GM10248 (cell line): ENCODE data around the gene KRTAP12-4.
"Not testable (repeated sequence)": the region's sequence is repeated elsewhere in the genome, so short reads cannot be mapped to it uniquely, and the experiment has no call there.

Experiments
- CTCF ChIA-PET: fragments of 300-600 bp; sonication (Branson Sonifier 250); formaldehyde crosslinking; extraction: SDS; loops from one replicate; lab custom pipeline; 2021; ENCODE audit warnings: antibody characterized with exemption; lab: Yijun Ruan, JAX
- POLR2A ChIA-PET: fragments of 350-650 bp; sonication (Branson Sonifier 250); formaldehyde crosslinking; extraction: SDS; loops from one replicate; lab custom pipeline; 2020; ENCODE audit warnings: antibody characterized with exemption; lab: Yijun Ruan, JAX
- DNase-seq: peaks from one replicate; pipeline ENCODE4 v3.0.0; 2012; ENCODE audit errors: extremely low spot score
- CTCF ChIP-seq: IDR thresholded peaks from 2 replicates; pipeline ENCODE4 v1.5.1; 2012; ENCODE audit warnings: mild to moderate bottlenecking, low read depth; ENCODE audit errors: extremely low read depth, missing control alignments, control extremely low read depth

The KRTAP12-4 gene

GRCh38 chr21:44649521-44650100 is 4.8 kb downstream of the KRTAP12-4 start:
- CTCF ChIA-PET: interaction anchor here (1.4 kb wide), 1 partner anchor 10 kb away, joined by 3 read pairs; no protein-coding TSS in a partner anchor
- no peak for TF ChIP-seq CTCF
- POLR2A ChIA-PET: interaction anchor here (0.6 kb wide), 1 partner anchor 74 kb away, joined by 3 read pairs; no protein-coding TSS in a partner anchor
- no peak for DNase-seq

- no peak for TF ChIP-seq CTCF
- CTCF ChIA-PET: interaction anchor here (1.4 kb wide), 1 partner anchor 11 kb away, joined by 3 read pairs; no protein-coding TSS in a partner anchor
- DNase-seq: no peak
- POLR2A ChIA-PET: no interaction called here
Observed at GRCh38 chr21:44648557-44649311, 5.7 kb downstream of the KRTAP12-4 start.

- ChIA-PET CTCF (no interaction called here), POLR2A (no interaction called here)
- DNase-seq: no peak
- no peak for TF ChIP-seq CTCF
Observed at GRCh38 chr21:44647222-44647552, 7.3 kb downstream of the KRTAP12-4 start.

GRCh38 chr21:44646366-44647221 is 7.9 kb downstream of the KRTAP12-4 start, which contains the start of gene KRTAP10-11:
Gene KRTAP10-11 (plus strand): TSS chr21:44646414. CDS start chr21:44646459, 45 bp downstream.
- POLR2A ChIA-PET: interaction anchor here (0.7 kb wide), 1 partner anchor 323 kb away, joined by 5 read pairs; no protein-coding TSS in a partner anchor
- DNase-seq, CTCF ChIA-PET: not testable (repeated sequence)

GRCh38 chr21:44644878-44645277 is 9.6 kb downstream of the KRTAP12-4 start:
- ChIA-PET POLR2A (no interaction called here), CTCF (no interaction called here)
- DNase-seq: no peak
- TF ChIP-seq CTCF: no peak

- no peak for DNase-seq
- TF ChIP-seq CTCF: no peak
- ChIA-PET CTCF (no interaction called here), POLR2A (no interaction called here)
Observed at GRCh38 chr21:44643741-44644310, 10.6 kb downstream of the KRTAP12-4 start.
